DMS153 treated with DMSO at 0.1 percent for 48 hours (cell line): Measurements from ENCODE around the gene GPR137.
A peak's percentile ranks its signal among the peaks of the same experiment; 100 is the strongest.

Source experiments
- DNase-seq: peaks from one replicate; lab custom pipeline; 2025; ENCODE audit not compliant: unreplicated experiment; lab: John Stamatoyannopoulos, UW

Gene GPR137

DNA sequence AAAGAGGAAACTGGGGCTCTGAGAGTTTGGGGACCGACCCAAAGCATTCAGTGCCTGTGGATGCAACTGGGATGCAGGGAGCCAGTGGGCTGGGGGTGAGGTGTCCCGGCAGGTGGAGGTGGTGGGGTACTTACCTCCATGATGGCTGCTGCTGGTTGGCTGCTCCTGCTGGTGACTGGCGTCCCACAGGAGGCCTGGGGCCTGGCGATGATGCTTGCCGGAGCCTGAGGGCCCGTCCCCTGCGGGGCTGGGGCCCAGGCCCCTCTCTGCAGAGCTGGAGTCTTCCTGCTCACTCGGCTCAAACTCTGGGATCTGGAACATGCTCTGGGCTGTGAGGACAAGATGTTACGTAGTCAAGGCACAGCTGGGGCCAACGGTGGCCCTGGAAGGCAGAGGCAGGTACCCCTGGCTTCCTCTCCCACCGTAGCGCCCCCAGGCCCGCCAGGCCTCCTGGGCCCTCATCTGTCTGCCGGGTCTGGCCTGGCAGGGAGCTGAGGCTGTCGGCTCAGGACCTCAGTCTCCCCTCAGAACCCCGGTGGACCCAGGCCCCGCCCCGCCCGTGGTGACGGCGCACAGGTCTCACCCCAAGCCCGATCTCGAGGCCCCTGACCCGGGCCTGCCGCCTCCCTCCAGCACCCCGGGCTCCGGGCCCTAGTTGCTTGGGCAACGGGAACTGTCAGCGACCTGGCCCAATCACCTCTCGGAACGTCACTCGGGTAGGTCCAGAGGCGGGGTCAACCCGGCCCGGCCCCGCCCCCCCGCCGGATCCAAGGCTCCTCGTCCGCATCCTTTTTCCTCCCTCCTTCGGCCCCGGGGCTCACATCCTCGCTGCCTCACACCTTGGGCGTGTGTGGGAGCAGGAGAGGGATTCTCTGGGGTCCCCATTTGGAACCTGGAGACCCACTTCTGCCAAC is 1.3 kb upstream of the GPR137 start, which contains the start of gene BAD:
Gene BAD, minus strand, starts transcription at position 618 of the 914 bp plus-strand sequence. Its CDS starts 297 bp downstream, at position 321.
- peak; percentile 84 for DNase-seq

DNA sequence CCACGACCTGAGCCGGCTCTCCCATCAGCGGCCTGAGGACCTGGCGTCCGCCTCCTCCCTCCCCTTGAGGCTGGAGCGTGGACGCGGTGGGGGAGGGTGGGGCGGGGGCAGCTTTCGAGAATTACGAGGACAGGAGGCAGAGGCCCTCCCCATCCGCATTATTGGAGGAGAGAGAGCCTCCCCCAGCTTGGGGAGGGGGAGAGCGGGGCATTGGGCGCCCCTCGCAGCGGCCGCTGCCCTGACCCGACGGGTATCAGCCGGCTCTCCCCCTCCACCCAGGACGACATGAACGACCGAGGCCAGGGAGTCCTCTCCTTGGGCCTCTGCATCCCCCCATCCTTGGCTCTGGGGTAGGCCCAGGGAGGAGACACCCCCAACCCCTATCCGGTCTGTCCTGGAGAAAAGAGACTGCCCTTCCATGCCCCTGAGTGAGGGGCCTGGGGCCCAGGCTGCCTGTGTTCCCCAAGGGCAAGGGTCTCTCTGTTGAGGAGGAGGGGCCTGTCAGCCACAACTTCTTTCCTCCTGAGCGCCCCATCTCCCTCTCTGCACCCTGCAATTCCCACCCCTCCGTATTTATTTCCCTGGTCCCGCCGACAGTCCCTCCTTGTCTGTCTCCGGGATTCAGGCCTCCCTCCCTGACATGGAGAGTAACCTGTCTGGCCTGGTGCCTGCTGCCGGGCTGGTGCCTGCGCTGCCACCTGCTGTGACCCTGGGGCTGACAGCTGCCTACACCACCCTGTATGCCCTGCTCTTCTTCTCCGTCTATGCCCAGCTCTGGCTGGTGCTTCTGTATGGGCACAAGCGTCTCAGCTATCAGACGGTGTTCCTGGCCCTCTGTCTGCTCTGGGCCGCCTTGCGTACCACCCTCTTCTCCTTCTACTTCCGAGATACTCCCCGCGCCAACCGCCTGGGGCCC is 495 bp downstream of the GPR137 start:
- DNase-seq: peak; percentile 25

DNA sequence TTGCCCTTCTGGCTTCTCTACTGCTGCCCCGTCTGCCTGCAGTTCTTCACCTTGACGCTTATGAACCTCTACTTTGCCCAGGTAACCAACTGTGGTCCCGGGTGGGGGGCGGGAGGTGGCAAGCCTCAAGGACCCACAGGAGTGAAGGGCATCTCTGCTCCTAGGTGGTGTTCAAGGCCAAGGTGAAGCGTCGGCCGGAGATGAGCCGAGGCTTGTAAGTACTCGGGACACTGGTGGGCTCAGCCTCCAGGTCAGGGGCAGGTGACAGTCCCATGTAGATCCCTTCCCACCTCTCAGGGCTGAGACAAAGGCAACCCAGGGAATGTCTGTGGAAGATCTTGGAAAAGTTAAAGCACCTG is 1.1 kb downstream of the GPR137 start:
- no peak for DNase-seq

- no peak for DNase-seq
Observed at GRCh38 chr11:64287676-64288352, 2.2 kb downstream of the GPR137 start.

DNA sequence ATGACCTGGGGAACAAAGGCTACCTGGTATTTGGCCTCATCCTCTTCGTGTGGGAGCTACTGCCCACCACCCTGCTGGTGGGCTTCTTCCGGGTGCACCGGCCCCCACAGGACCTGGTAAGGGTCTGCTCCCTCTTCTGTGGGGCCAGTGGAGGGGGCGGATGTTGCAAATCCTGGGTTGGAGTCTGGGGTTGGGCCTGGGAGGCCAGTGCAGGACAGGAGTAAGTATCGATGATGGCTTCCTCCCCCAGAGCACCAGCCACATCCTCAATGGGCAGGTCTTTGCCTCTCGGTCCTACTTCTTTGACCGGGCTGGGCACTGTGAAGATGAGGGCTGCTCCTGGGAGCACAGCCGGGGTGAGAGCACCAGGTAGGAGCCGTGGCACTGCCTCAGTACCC is 2.7 kb downstream of the GPR137 start:
- DNase-seq: no peak

DNA sequence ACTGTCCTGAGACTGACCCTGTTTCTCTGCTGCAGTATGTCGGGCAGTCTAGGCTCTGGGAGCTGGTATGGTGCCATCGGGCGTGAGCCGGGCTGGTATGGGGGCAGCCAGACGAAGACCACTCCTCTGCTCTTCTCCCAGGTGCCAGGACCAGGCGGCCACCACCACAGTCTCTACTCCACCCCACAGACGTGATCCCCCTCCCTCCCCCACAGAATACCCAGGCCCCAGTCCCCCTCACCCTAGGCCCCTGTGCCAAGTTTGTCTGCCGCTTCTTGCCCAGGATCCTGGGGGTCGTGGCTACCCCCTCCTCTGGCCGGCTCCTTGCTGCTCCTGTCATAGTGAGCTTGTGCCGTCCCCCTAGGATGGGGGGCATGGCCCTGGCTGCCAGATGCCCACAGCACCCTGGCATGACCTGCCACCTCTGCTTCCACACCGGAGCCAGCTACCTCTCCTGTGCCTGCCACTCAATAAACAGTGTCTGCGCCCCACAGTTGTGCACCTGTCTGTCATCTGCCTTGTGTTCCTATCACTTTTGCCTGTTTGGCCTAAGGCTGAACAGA is 3.4 kb downstream of the GPR137 start:
- no peak for DNase-seq

- DNase-seq: no peak
Observed at GRCh38 chr11:64290352-64291261, 5.0 kb downstream of the GPR137 start.

- no peak for DNase-seq
Observed at GRCh38 chr11:64291262-64291751, 5.7 kb downstream of the GPR137 start, which contains the start of gene KCNK4. Gene KCNK4, plus strand, starts transcription at chr11:64291302. Its CDS starts 1,717 bp downstream, at chr11:64293019.

GRCh38 chr11:64291752-64292459 is 6.3 kb downstream of the GPR137 start:
- no peak for DNase-seq

GRCh38 chr11:64292460-64293254 is 7.0 kb downstream of the GPR137 start:
- DNase-seq: no peak

GRCh38 chr11:64294774-64295173 is 9.1 kb downstream of the GPR137 start:
- no peak for DNase-seq

DNA sequence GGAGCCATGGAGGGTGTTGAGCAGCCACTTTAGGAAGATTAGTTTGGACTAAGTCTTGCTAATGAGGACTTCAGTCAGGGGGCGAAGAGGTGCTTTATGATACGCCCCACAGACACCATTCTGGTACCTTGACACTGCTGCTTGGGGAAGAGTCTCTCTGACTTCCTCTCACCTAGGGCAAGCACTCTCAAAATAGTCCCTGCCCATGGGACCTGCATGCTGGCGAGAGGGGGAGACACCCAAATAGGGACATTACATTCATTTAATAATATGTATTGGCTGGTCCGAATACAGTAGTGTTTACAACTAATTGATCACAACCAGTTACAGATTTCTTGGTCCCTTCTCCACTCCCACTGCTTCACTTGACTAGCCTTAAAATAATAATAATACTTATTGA is 10.1 kb downstream of the GPR137 start:
- no peak for DNase-seq

GRCh38 chr11:64296236-64296635 is 10.6 kb downstream of the GPR137 start:
- no peak for DNase-seq

DNA sequence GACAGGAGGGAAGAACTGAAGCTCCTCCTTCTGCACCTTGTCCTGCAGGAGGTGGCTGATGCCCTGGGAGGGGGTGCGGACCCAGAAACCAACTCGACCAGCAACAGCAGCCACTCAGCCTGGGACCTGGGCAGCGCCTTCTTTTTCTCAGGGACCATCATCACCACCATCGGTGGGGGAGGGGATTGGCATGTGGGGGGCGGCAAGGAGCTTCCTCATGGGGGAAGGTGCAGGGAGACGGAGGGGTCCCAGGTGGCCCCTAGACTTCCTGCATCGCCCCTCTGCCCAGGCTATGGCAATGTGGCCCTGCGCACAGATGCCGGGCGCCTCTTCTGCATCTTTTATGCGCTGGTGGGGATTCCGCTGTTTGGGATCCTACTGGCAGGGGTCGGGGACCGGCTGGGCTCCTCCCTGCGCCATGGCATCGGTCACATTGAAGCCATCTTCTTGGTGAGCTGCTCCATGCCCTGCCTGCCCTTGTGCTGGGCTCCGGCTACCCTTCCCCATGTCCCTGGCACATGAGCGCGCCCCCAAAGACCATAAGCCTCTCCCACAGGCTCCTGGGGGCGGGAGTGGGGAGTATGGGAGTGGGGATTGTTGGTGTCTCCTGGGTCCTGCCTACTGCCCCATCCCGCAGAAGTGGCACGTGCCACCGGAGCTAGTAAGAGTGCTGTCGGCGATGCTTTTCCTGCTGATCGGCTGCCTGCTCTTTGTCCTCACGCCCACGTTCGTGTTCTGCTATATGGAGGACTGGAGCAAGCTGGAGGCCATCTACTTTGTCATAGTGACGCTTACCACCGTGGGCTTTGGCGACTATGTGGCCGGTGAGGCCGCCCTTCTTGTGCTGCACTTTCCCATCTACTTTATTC is 11.4 kb downstream of the GPR137 start:
- DNase-seq: no peak

DNA sequence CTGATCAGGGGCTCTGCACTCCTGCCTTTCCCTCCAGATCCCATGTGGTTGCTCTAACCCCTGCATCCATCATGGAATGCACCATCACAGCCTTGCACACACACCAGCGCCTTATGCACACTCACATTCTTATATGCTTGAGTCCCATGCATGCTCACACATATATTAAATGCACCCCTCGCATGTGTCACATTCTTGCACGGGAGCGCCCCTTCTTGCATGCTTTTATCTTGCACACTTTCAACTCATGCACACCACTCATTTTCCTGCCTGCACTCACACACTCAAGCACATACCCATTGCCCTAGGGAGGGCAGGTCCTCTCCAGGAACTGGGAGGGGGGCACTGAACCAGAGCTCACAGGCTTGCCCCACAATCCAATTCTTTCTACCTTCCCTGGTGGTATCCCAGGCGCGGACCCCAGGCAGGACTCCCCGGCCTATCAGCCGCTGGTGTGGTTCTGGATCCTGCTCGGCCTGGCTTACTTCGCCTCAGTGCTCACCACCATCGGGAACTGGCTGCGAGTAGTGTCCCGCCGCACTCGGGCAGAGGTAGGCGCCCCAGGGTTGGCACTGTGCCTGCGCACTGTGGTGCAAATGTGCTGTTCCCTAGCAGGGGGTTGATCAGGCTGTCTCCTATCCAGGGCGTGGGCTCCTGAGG is 12.2 kb downstream of the GPR137 start:
- no peak for DNase-seq

DNA sequence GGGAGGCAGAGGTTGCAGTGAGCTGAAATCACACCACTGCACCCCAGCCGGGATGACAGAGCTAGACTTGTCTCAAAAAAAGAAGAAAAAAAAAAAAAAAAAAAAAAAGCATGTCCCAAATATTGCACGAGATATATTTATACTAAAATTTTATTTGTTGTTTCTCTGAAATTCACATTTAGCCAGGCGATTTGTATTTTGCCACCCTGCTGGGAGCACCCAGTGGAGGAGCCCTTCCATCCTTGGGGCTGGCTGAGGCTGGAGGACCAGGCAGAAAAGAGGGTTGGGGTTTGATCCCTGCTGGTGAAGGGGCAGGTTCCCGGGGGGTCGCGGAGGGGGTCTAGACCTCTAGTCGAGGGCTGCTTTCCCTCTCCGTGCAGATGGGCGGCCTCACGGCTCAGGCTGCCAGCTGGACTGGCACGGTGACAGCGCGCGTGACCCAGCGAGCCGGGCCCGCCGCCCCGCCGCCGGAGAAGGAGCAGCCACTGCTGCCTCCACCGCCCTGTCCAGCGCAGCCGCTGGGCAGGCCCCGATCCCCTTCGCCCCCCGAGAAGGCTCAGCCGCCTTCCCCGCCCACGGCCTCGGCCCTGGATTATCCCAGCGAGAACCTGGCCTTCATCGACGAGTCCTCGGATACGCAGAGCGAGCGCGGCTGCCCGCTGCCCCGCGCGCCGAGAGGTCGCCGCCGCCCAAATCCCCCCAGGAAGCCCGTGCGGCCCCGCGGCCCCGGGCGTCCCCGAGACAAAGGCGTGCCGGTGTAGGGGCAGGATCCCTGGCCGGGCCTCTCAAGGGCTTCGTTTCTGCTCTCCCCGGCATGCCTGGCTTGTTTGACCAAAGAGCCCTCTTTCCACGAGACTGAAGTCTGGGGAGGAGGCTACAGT is 13.6 kb downstream of the GPR137 start:
- DNase-seq: no peak
